H1 (cell line): ENCODE results near the gene ZFP1. TPM values are rescaled to one million over a fixed set of nuclear protein-coding genes. Genes with fewer than 3 reads are reported as not detected.

Experiments
- CTCF ChIA-PET: fragments of 300-600 bp; sonication (Branson Sonifier 250); formaldehyde crosslinking; loops from one replicate; lab custom pipeline; 2021; ENCODE audit not compliant: partially characterized antibody; lab: Charles Lee
- POLR2A ChIA-PET: fragments of 300-600 bp; sonication (Branson Sonifier 250); formaldehyde crosslinking; loops from one replicate; lab custom pipeline; 2021; ENCODE audit warnings: inconsistent platforms; ENCODE audit not compliant: partially characterized antibody; lab: Charles Lee
- DNase-seq, 2 experiments: peaks; one replicate each; pipeline versions ENCODE4 v3.0.0 to v3.0.0-alpha.2; 2010 to 2022; ENCODE audit warnings: low spot score in 2 of 2, low read depth in 1 of 2, mixed read lengths in 1 of 2
- FAIRE-seq: peaks from 2 replicates; lab custom pipeline; 2011; peaks lifted over from hg19 to GRCh38; lab: Jason Lieb, UNC
- H2AFZ ChIP-seq: 2 replicates; pipeline ENCODE4 v1.8.1; 2012; ENCODE audit warnings: low read length, inconsistent platforms
- H2AK5ac ChIP-seq: 2 replicates; pipeline ENCODE4 v1.6.1; 2013; ENCODE audit warnings: low read depth, low read length
- H2BK120ac ChIP-seq: replicated peaks from 2 replicates; pipeline ENCODE3; 2013; ENCODE audit warnings: low read depth, low read length, inconsistent platforms
- H2BK12ac ChIP-seq: 2 replicates; pipeline ENCODE4 v1.6.1; 2013; ENCODE audit warnings: low read depth, low read length
- H2BK15ac ChIP-seq: 2 replicates; pipeline ENCODE4 v1.6.1; 2013; ENCODE audit warnings: low read length
- H2BK20ac ChIP-seq: 2 replicates; pipeline ENCODE4 v1.6.1; 2013; ENCODE audit warnings: low read length
- H2BK5ac ChIP-seq: 2 replicates; pipeline ENCODE4 v1.6.1; 2013; ENCODE audit warnings: low read depth, low read length
- H3K14ac ChIP-seq: 2 replicates; pipeline ENCODE4 v1.6.1; 2013; ENCODE audit warnings: inconsistent platforms; ENCODE audit not compliant: insufficient read length
- H3K18ac ChIP-seq: 2 replicates; pipeline ENCODE4 v1.6.1; 2013; ENCODE audit warnings: low read length; ENCODE audit errors: extremely low read depth
- H3K23ac ChIP-seq: 2 replicates; pipeline ENCODE4 v1.6.1; 2013; ENCODE audit warnings: inconsistent platforms; ENCODE audit not compliant: insufficient read length
- H3K23me2 ChIP-seq: 2 replicates; pipeline ENCODE4 v1.6.1; 2013; ENCODE audit warnings: low read depth, low read length
- H3K27ac ChIP-seq: 2 replicates; pipeline ENCODE4 v1.6.1; 2011; ENCODE audit warnings: low read depth, low read length, inconsistent platforms
- H3K27me3 ChIP-seq, 4 experiments: replicated peaks in 1 of 4; 1 replicate in 1 of 4; 2 replicates in 3 of 4; pipeline versions ENCODE4 v1.6.1 to v1.8.1; 2011 to 2013; ENCODE audit warnings: low read length in 3 of 4, mild to moderate bottlenecking in 3 of 4, inconsistent platforms in 2 of 4, mixed read lengths in 2 of 4, moderate library complexity in 1 of 4; ENCODE audit not compliant: control insufficient read depth in 3 of 4, insufficient read depth in 3 of 4; ENCODE audit errors: extremely low read depth in 1 of 4
- H3K36me3 ChIP-seq, 4 experiments: 2 replicates each; pipeline versions ENCODE4 v1.6.1 to v1.8.1; 2011 to 2013; ENCODE audit warnings: mild to moderate bottlenecking in 4 of 4, low read length in 3 of 4, moderate library complexity in 2 of 4, control low read depth in 1 of 4, inconsistent platforms in 1 of 4; ENCODE audit not compliant: insufficient read depth in 4 of 4, control insufficient read depth in 2 of 4
- H3K4ac ChIP-seq: replicated peaks from 2 replicates; pipeline ENCODE3; 2013; ENCODE audit warnings: low read length, low read depth, mixed read lengths, inconsistent platforms; ENCODE audit not compliant: insufficient read length
- H3K4me1 ChIP-seq, 4 experiments: replicated peaks in 1 of 4; 1 replicate in 1 of 4; 2 replicates in 3 of 4; pipeline versions ENCODE4 v1.6.1 to v1.8.1; 2011 to 2013; ENCODE audit warnings: low read length in 3 of 4, inconsistent platforms in 2 of 4, mixed read lengths in 1 of 4; ENCODE audit not compliant: insufficient read depth in 4 of 4, control insufficient read depth in 3 of 4
- H3K4me2 ChIP-seq, 2 experiments: 2 replicates each; pipeline versions ENCODE4 v1.6.1 to v1.8.1; 2011 to 2013; ENCODE audit warnings: low read depth in 2 of 2, low read length in 2 of 2, control low read depth in 1 of 2, inconsistent platforms in 1 of 2, mild to moderate bottlenecking in 1 of 2; ENCODE audit not compliant: insufficient read depth in 1 of 2
- H3K4me3 ChIP-seq, 4 experiments: fragments of 200-600, 300-600 bp in 1 of 4; sonication (generic), shearing (Covaris generic), sonication (Bioruptor Twin) in 1 of 4; 2 replicates each; pipeline versions ENCODE4 v1.5.1 to v1.8.1; 2011 to 2016; ENCODE audit warnings: low read length in 4 of 4, low read depth in 3 of 4, control low read depth in 2 of 4, inconsistent platforms in 2 of 4, mild to moderate bottlenecking in 2 of 4, mixed read lengths in 1 of 4, moderate library complexity in 1 of 4; ENCODE audit not compliant: insufficient read depth in 2 of 4; ENCODE audit errors: extremely low read depth in 1 of 4
- H3K56ac ChIP-seq: replicated peaks from 2 replicates; pipeline ENCODE3; 2013; ENCODE audit warnings: low read depth, mild to moderate bottlenecking, mixed read lengths, low read length, inconsistent platforms; ENCODE audit not compliant: insufficient read length
- H3K79me1 ChIP-seq: 2 replicates; pipeline ENCODE4 v1.6.1; 2013; ENCODE audit warnings: low read depth, low read length, control low read depth
- H3K79me2 ChIP-seq, 2 experiments: 2 replicates each; pipeline versions ENCODE4 v1.6.1 to v1.8.1; 2012 to 2013; ENCODE audit warnings: low read length in 2 of 2, mild to moderate bottlenecking in 2 of 2, inconsistent platforms in 1 of 2; ENCODE audit not compliant: insufficient read depth in 2 of 2, control insufficient read depth in 1 of 2
- H3K9ac ChIP-seq, 4 experiments: replicated peaks in 1 of 4; 1 replicate in 1 of 4; 2 replicates in 3 of 4; pipeline versions ENCODE4 v1.6.1 to v1.8.1; 2011 to 2013; ENCODE audit warnings: low read depth in 3 of 4, low read length in 3 of 4, control low read depth in 2 of 4, mild to moderate bottlenecking in 2 of 4, moderate library complexity in 2 of 4, inconsistent platforms in 1 of 4; ENCODE audit errors: extremely low read depth in 1 of 4
- H3K9me3 ChIP-seq, 2 experiments: 2 replicates each; pipeline versions ENCODE4 v1.6.1 to v1.8.1; 2012 to 2013; ENCODE audit warnings: mild to moderate bottlenecking in 2 of 2, moderate library complexity in 2 of 2, control low read depth in 1 of 2, inconsistent platforms in 1 of 2, low read depth in 1 of 2, low read length in 1 of 2, mixed read lengths in 1 of 2; ENCODE audit not compliant: insufficient read depth in 2 of 2
- H4K20me1 ChIP-seq, 2 experiments: replicated peaks in 1 of 2; 2 replicates each; pipeline versions ENCODE3 to v1.8.1; 2011 to 2013; ENCODE audit warnings: inconsistent platforms in 2 of 2, low read length in 2 of 2, mild to moderate bottlenecking in 1 of 2; ENCODE audit not compliant: insufficient read depth in 2 of 2, control insufficient read depth in 1 of 2
- H4K5ac ChIP-seq: 2 replicates; pipeline ENCODE4 v1.6.1; 2013; ENCODE audit warnings: low read length, low read depth, mixed read lengths, inconsistent platforms; ENCODE audit not compliant: insufficient read length
- H4K8ac ChIP-seq: 2 replicates; pipeline ENCODE4 v1.8.0; 2013; ENCODE audit warnings: mild to moderate bottlenecking, moderate library complexity, low read length, inconsistent platforms; ENCODE audit not compliant: insufficient read depth; ENCODE audit errors: extremely low read depth
- H4K91ac ChIP-seq: replicated peaks from 2 replicates; pipeline ENCODE3; 2013; ENCODE audit warnings: low read length, mixed read lengths, inconsistent platforms; ENCODE audit not compliant: insufficient read length
- CBX8 ChIP-seq: fragments of 300-800, 300-1000 bp; sonication (generic); IDR thresholded peaks from 2 replicates; pipeline ENCODE4 v1.7.1; 2016; ENCODE audit warnings: low read depth, low read length, borderline replicate concordance
- CTCF ChIP-seq, 3 experiments: IDR thresholded peaks; 1 replicate in 2 of 3; 2 replicates in 1 of 3; pipeline versions ENCODE4 v1.5.1 to v1.6.1; 2011; ENCODE audit warnings: low read length in 3 of 3, mild to moderate bottlenecking in 3 of 3, inconsistent platforms in 2 of 3, low read depth in 1 of 3, moderate library complexity in 1 of 3; ENCODE audit not compliant: insufficient read depth in 1 of 3; ENCODE audit errors: control extremely low read depth in 1 of 3
- RXRA ChIP-seq: IDR thresholded peaks from 2 replicates; pipeline ENCODE4 v1.6.1; 2011; ENCODE audit warnings: low read depth, mild to moderate bottlenecking, low read length, moderate library complexity; ENCODE audit not compliant: insufficient read depth
- WGBS, 2 experiments: shearing (Covaris generic) in 1 of 2; methylation state at CpG; one replicate each; pipeline versions ENCODE4 v1.1.6 to v1.1.7; 2013 to 2015; ENCODE audit warnings: low lambda C conversion rate in 2 of 2, mixed read lengths in 2 of 2, inconsistent platforms in 1 of 2, low coverage in 1 of 2, missing lambda C conversion rate in 1 of 2; ENCODE audit not compliant: insufficient replicate concordance in 2 of 2, insufficient coverage in 1 of 2, insufficient read length in 1 of 2; ENCODE audit errors: extremely low coverage in 1 of 2, missing lambda C conversion rate in 1 of 2; 5-methylcytosine and 5-hydroxymethylcytosine counted together
- polyA plus RNA-seq, 7 experiments: library from polyadenylated mRNA; depleted of rRNA in 3 of 7; stranded (reverse) in 5 of 7; unstranded in 2 of 7; fragments of >200 nt in 5 of 7; fragments of 200-250 nt in 2 of 7; gene quantifications; 1 replicate in 5 of 7; 2 replicates in 1 of 7; 4 replicates in 1 of 7; pipeline versions ENCODE4 v1.2.1 to v1.2.3, GENCODE V29; 2011 to 2013; ENCODE audit warnings: missing spikeins in 2 of 7, mixed read lengths in 2 of 7
- total RNA-seq: library from RNA; stranded (reverse); fragmentation: NEBNext Ultra II Directional; extraction: Animal tissue kit (Norgen Biotek cat#: 25700); gene quantifications from 2 replicates; pipeline ENCODE4 v1.2.1, GENCODE V29; 2021

Gene ZFP1
- total and polyA plus RNA-seq, 2 of the 8 experiments (the other 6 are each of a cell fraction or from before 2014, with no cell fraction given), result 4.0 to 11.2 TPM

- POLR2A ChIA-PET, result interaction anchor here (0.5 kb wide), 1 partner anchor 25 kb away, joined by 4 read pairs; no protein-coding TSS in a partner anchor
- peaks cover 3 to 8% (median 4%) of the 10 kb centered on the region in 4 experiments; a peak in 6 of 8 replicates for H3K36me3 ChIP-seq
- H3K4me2 ChIP-seq, result peak overlapping the region; percentile 85 to 86; a peak in 1 of 4 replicates
- no peaks in the 10 kb centered on the region for H4K20me1 ChIP-seq
- no peak overlapping the region for H3K23ac ChIP-seq
- H3K4me3 ChIP-seq, result peak overlapping the region in 2 of 4 experiments; percentile 78 to 90; a peak in 4 of 8 replicates
- no peak overlapping the region for H4K5ac ChIP-seq
- H3K9ac ChIP-seq, result no peak overlapping the region
- H3K4ac ChIP-seq, result no peak overlapping the region
- H2AK5ac ChIP-seq, result no peak overlapping the region
- no peak overlapping the region for H2BK12ac ChIP-seq
- TF ChIP-seq CTCF (IDR thresholded peaks at IDR 0.05; ENCODE audit: control extremely low read depth in 1 of 3, insufficient read depth in 1 of 3, low read depth in 1 of 3, low read length in 3 of 3) (no peak), CBX8 (no peak), RXRA (no peak)
- FAIRE-seq (no peak), DNase-seq (no peak)
- 69% methylated on average over 3 of the region's 3 CpGs; no CpG with 5 or more reads in 1 of the 2 experiments for WGBS, 2 experiments
- H2BK20ac ChIP-seq, result no peak overlapping the region
- no peak overlapping the region for H3K56ac ChIP-seq
- H2BK5ac ChIP-seq, result no peak overlapping the region
- H3K27ac ChIP-seq, result no peak overlapping the region
- no peak overlapping the region for H2AFZ ChIP-seq
- no peak overlapping the region for H4K8ac ChIP-seq
- H3K27me3 ChIP-seq, result no peaks in the 10 kb centered on the region
- H2BK120ac ChIP-seq, result no peak overlapping the region
- CTCF ChIA-PET, result no interaction called here
- no peak overlapping the region for H3K14ac ChIP-seq
- H2BK15ac ChIP-seq, result no peak overlapping the region
- H3K79me1 ChIP-seq, result peaks cover 4% of the 10 kb centered on the region; the same call in 1 of the 2 replicates
- H4K91ac ChIP-seq, result no peak overlapping the region
- peaks cover 2% of the 10 kb centered on the region for H3K23me2 ChIP-seq
- peaks cover 6 to 41% of the 10 kb centered on the region in 2 experiments for H3K79me2 ChIP-seq
- peaks cover 2 to 8% of the 10 kb centered on the region in 2 experiments; a peak in 1 of 4 replicates for H3K9me3 ChIP-seq
- no peak overlapping the region for H3K18ac ChIP-seq
- no peaks in the 10 kb centered on the region; a peak in 1 of 7 replicates for H3K4me1 ChIP-seq
These were observed 385 bp upstream of the ZFP1 start for GRCh38 chr16:75147968-75148310.
